HCT116 (cell line): Measurements from ENCODE around the gene MTHFS. TPM values are rescaled to one million over a fixed set of nuclear protein-coding genes. Genes with fewer than 3 reads are reported as not detected.

ENCODE experiments used
- ATAC-seq: fragments of 200-7000 bp; cut with Tn5 transposase; 2 replicates; pipeline ENCODE4 v1.9.1; 2020; ENCODE audit warnings: mild to moderate bottlenecking, moderate library complexity
- BruUV-seq: library from RNA; stranded (reverse); fragments of 400-500 nt; replicated peaks from 2 replicates; lab custom pipeline; 2021; lab: Mats Ljungman, UMichigan
- CTCF ChIA-PET: fragments of 300-600 bp; sonication (Branson Sonifier 250); formaldehyde crosslinking; loops from one replicate; lab custom pipeline; 2021; ENCODE audit warnings: antibody characterized with exemption; lab: Charles Lee
- POLR2A ChIA-PET: fragments of 300-600, 350-600 bp; sonication (Branson Sonifier 250); formaldehyde crosslinking; loops from one replicate; lab custom pipeline; 2021; ENCODE audit warnings: antibody characterized with exemption; lab: Charles Lee
- RAD21 ChIA-PET, 2 experiments: fragments of 300-600 bp; sonication (Branson Sonifier 250); formaldehyde crosslinking; loops; one replicate each; lab custom pipeline; 2023; ENCODE audit warnings: low total read pairs in 2 of 2; ENCODE audit not compliant: uncharacterized antibody in 2 of 2, unreplicated experiment in 2 of 2, low non-redundant PET in 1 of 2; lab: Charles Lee
- DNase-seq: peaks from one replicate; pipeline ENCODE4 v3.0.0-alpha.2; 2010; ENCODE audit warnings: low read depth, low spot score
- H2AFZ ChIP-seq: fragments of 200-600 bp; shearing (Covaris generic), sonication (generic); 2 replicates; pipeline ENCODE4 v1.6.1; 2017; ENCODE audit warnings: low read depth, mixed run types, mixed read lengths, antibody characterized with exemption, low read length; ENCODE audit not compliant: poor library complexity, severe bottlenecking
- H3K27ac ChIP-seq: 2 replicates; pipeline ENCODE4 v1.5.1; 2012; ENCODE audit warnings: low read depth, low read length
- H3K27me3 ChIP-seq: fragments of 200-600 bp; sonication (generic); 2 replicates; pipeline ENCODE4 v1.6.1; 2016; ENCODE audit warnings: mixed run types, low read length, mixed read lengths; ENCODE audit not compliant: insufficient read depth
- H3K36me3 ChIP-seq, 2 experiments: fragments of 200-500 bp in 1 of 2; fragments of 200-600 bp in 1 of 2; sonication (Bioruptor generic) in 1 of 2; sonication (generic) in 1 of 2; 2 replicates each; pipeline versions ENCODE4 v1.5.1 to v1.6.1; 2014 to 2016; ENCODE audit warnings: low read length in 2 of 2, inconsistent platforms in 1 of 2, mixed read lengths in 1 of 2, mixed run types in 1 of 2; ENCODE audit not compliant: insufficient read depth in 2 of 2, control insufficient read depth in 1 of 2
- H3K4me1 ChIP-seq, 2 experiments: fragments of 200-600 bp in 1 of 2; sonication (generic) in 1 of 2; 2 replicates each; pipeline versions ENCODE4 v1.5.1 to v1.6.1; 2012 to 2017; ENCODE audit warnings: low read length in 2 of 2, inconsistent platforms in 1 of 2, mild to moderate bottlenecking in 1 of 2, mixed read lengths in 1 of 2, mixed run types in 1 of 2, moderate library complexity in 1 of 2; ENCODE audit not compliant: insufficient read depth in 2 of 2, control insufficient read depth in 1 of 2
- H3K4me2 ChIP-seq: fragments of 200-600 bp; sonication (generic); 2 replicates; pipeline ENCODE4 v1.6.1; 2017; ENCODE audit warnings: mixed run types, low read length, mixed read lengths
- H3K4me3 ChIP-seq, 2 experiments: fragments of 200-600 bp in 1 of 2; sonication (generic) in 1 of 2; replicated peaks in 1 of 2; 2 replicates each; pipeline ENCODE4 v1.5.1; 2011 to 2016; ENCODE audit warnings: low read length in 2 of 2, control low read depth in 1 of 2, low read depth in 1 of 2, mild to moderate bottlenecking in 1 of 2, mixed read lengths in 1 of 2, mixed run types in 1 of 2
- H3K79me2 ChIP-seq: fragments of 200-600 bp; sonication (generic); 2 replicates; pipeline ENCODE4 v1.6.1; 2017; ENCODE audit warnings: mild to moderate bottlenecking, mixed run types, low read length, moderate library complexity, mixed read lengths; ENCODE audit not compliant: insufficient read depth
- H3K9ac ChIP-seq: fragments of 200-600 bp; sonication (generic); 2 replicates; pipeline ENCODE4 v1.6.1; 2016; ENCODE audit warnings: low read length, mixed read lengths
- H3K9me2 ChIP-seq: fragments of 200-600 bp; sonication (generic), shearing (Covaris generic); 2 replicates; pipeline ENCODE4 v1.6.1; 2017; ENCODE audit warnings: mixed run types, mild to moderate bottlenecking, moderate library complexity; ENCODE audit not compliant: insufficient read depth
- H3K9me3 ChIP-seq, 2 experiments: fragments of 200-500 bp in 1 of 2; fragments of 200-600 bp in 1 of 2; sonication (Bioruptor generic) in 1 of 2; sonication (generic) in 1 of 2; 2 replicates each; pipeline ENCODE4 v1.6.1; 2014 to 2017; ENCODE audit warnings: low read length in 2 of 2, mixed read lengths in 2 of 2, inconsistent platforms in 1 of 2, low read depth in 1 of 2, mild to moderate bottlenecking in 1 of 2, mixed run types in 1 of 2, moderate library complexity in 1 of 2; ENCODE audit not compliant: control insufficient read depth in 1 of 2, insufficient read depth in 1 of 2
- H4K20me1 ChIP-seq: fragments of 200-600 bp; sonication (generic), shearing (Covaris generic); 2 replicates; pipeline ENCODE4 v1.6.1; 2017; ENCODE audit warnings: mixed run types, mild to moderate bottlenecking, moderate library complexity; ENCODE audit not compliant: insufficient read depth
- ATF3 ChIP-seq: IDR thresholded peaks from 2 replicates; pipeline ENCODE4 v1.6.1; 2012
- CBX3 ChIP-seq: IDR thresholded peaks from 2 replicates; pipeline ENCODE4 v1.6.1; 2012; ENCODE audit warnings: low read depth
- EGR1 ChIP-seq: IDR thresholded peaks from 2 replicates; pipeline ENCODE4 v1.6.1; 2012; ENCODE audit warnings: low read depth
- ELF1 ChIP-seq: IDR thresholded peaks from 2 replicates; pipeline ENCODE4 v1.6.1; 2012; ENCODE audit warnings: low read depth, borderline replicate concordance
- EZH2 ChIP-seq: fragments of 200-600 bp; sonication (generic); IDR thresholded peaks from 2 replicates; pipeline ENCODE4 v1.6.1; 2017; ENCODE audit warnings: antibody characterized with exemption, mixed run types
- POLR2A ChIP-seq: IDR thresholded peaks from 2 replicates; pipeline ENCODE4 v1.7.0; 2011; ENCODE audit warnings: borderline replicate concordance; ENCODE audit not compliant: insufficient read depth, insufficient read length; ENCODE audit errors: extremely low read depth
- POLR2AphosphoS5 ChIP-seq: IDR thresholded peaks from 2 replicates; pipeline ENCODE4 v1.6.1; 2011; ENCODE audit warnings: mild to moderate bottlenecking, low read depth, low read length, moderate library complexity
- RAD21 ChIP-seq: IDR thresholded peaks from 2 replicates; pipeline ENCODE4 v1.6.1; 2012; ENCODE audit warnings: low read depth, mild to moderate bottlenecking
- REST ChIP-seq: IDR thresholded peaks from 2 replicates; pipeline ENCODE4 v1.6.1; 2012; ENCODE audit warnings: low read depth
- SP1 ChIP-seq: IDR thresholded peaks from 2 replicates; pipeline ENCODE4 v1.6.1; 2012; ENCODE audit warnings: low read depth
- TCF7L2 ChIP-seq: IDR thresholded peaks from 2 replicates; pipeline ENCODE4 v1.7.0; 2011; ENCODE audit warnings: borderline replicate concordance, inconsistent platforms; ENCODE audit not compliant: insufficient read depth, insufficient read length; ENCODE audit errors: extremely low read depth
- ZNF274 ChIP-seq: fragments of 200-500 bp; sonication (Bioruptor generic); IDR thresholded peaks from 2 replicates; pipeline ENCODE4 v1.6.1; 2014; ENCODE audit warnings: mild to moderate bottlenecking, low read depth, low read length, inconsistent platforms
- intact Hi-C: fragments of 100-400 bp; cut with micrococcal nuclease; formaldehyde crosslinking; loops from 2 replicates; pipeline ENCODE4 v1.10.0; 2022
- total RNA-seq: library from RNA; stranded (reverse); gene quantifications from one replicate; pipeline ENCODE4 v1.2.1, GENCODE V29; 2021; ENCODE audit not compliant: unreplicated experiment
- TF ChIP-seq, protein P1 (sequence below): IDR thresholded peaks from 2 replicates; pipeline ENCODE4 v1.6.1; 2012
- TF ChIP-seq, protein P2 (sequence below), 3 experiments: fragments of 200-600 bp in 1 of 3; sonication (generic) in 1 of 3; IDR thresholded peaks in 2 of 3; conservative IDR thresholded peaks in 1 of 3; 2 replicates each; pipeline ENCODE4 v1.5.1; 2012 to 2017; ENCODE audit warnings: low read depth in 2 of 3, low read length in 2 of 3, antibody characterized with exemption in 1 of 3, borderline replicate concordance in 1 of 3, control low read depth in 1 of 3, mild to moderate bottlenecking in 1 of 3, mixed read lengths in 1 of 3, mixed run types in 1 of 3, moderate library complexity in 1 of 3; ENCODE audit not compliant: insufficient read depth in 1 of 3

The MTHFS gene
- total RNA-seq, 1 experiment from 2014 or later = 30.5 TPM

- H3K4me2 ChIP-seq = no peak overlapping the region
- no peak for TF ChIP-seq ELF1
- no peak for TF ChIP-seq TCF7L2
- no peak for TF ChIP-seq CBX3
- TF ChIP-seq, protein P1, sequence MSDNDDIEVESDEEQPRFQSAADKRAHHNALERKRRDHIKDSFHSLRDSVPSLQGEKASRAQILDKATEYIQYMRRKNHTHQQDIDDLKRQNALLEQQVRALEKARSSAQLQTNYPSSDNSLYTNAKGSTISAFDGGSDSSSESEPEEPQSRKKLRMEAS = no peak
- H2AFZ ChIP-seq = no peak overlapping the region
- H3K36me3 ChIP-seq = no peaks in the 10 kb centered on the region
- H3K9me3 ChIP-seq = no peaks in the 10 kb centered on the region
- no peak overlapping the region for H3K9ac ChIP-seq
- no peak overlapping the region for H3K4me3 ChIP-seq
- H3K4me1 ChIP-seq = no peaks in the 10 kb centered on the region
- ChIA-PET RAD21 (no interaction called here), POLR2A (no interaction called here), CTCF (no interaction called here)
- no peaks in the 10 kb centered on the region for H3K79me2 ChIP-seq
- no peaks in the 10 kb centered on the region for H4K20me1 ChIP-seq
- DNase-seq (no peak), ATAC-seq (no peak)
- no peak overlapping the region for H3K27ac ChIP-seq
- no peaks in the 10 kb centered on the region for H3K9me2 ChIP-seq
- H3K27me3 ChIP-seq = no peaks in the 10 kb centered on the region
- BruUV-seq = no TSS peak
- intact Hi-C loops = no loop called here
These were observed 81.3 kb downstream of the MTHFS start for GRCh38 chr15:79815468-79815867.

DNA sequence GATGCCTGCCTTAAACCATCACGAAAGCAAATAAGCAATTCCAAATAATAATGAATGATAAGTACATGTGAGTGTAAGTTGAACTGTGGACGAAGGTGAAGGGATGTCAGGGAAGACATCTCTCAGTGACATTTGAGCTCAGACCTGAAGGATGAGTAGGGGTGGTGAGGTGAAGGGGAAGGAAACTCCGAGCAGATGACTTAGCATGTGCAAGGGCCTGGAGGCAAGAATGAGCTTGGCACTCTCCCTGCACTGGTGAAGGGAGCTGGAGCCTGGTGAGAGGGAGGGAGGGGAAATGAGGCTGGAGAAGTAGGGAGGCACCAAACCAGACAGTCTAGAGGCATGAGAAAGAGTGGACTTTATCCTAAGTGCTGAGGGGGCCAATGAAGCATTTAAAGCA lies 84.3 kb downstream of the MTHFS start:
- no peak overlapping the region for H2AFZ ChIP-seq
- intact Hi-C loops = no loop called here
- H3K27me3 ChIP-seq = no peaks in the 10 kb centered on the region
- no peak for DNase-seq
- H3K36me3 ChIP-seq = no peaks in the 10 kb centered on the region
- TF ChIP-seq CBX3 = no peak
- TF ChIP-seq ATF3 = no peak
- no peak for TF ChIP-seq POLR2AphosphoS5
- TF ChIP-seq, protein P1 = no peak
- no peak for TF ChIP-seq RAD21
- no peak for TF ChIP-seq ELF1
- TF ChIP-seq TCF7L2 = no peak
- TF ChIP-seq, protein P2, sequence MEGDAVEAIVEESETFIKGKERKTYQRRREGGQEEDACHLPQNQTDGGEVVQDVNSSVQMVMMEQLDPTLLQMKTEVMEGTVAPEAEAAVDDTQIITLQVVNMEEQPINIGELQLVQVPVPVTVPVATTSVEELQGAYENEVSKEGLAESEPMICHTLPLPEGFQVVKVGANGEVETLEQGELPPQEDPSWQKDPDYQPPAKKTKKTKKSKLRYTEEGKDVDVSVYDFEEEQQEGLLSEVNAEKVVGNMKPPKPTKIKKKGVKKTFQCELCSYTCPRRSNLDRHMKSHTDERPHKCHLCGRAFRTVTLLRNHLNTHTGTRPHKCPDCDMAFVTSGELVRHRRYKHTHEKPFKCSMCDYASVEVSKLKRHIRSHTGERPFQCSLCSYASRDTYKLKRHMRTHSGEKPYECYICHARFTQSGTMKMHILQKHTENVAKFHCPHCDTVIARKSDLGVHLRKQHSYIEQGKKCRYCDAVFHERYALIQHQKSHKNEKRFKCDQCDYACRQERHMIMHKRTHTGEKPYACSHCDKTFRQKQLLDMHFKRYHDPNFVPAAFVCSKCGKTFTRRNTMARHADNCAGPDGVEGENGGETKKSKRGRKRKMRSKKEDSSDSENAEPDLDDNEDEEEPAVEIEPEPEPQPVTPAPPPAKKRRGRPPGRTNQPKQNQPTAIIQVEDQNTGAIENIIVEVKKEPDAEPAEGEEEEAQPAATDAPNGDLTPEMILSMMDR (IDR thresholded peaks at IDR 0.05 in 2 of 3, conservative IDR thresholded peaks at IDR 0.05 in 1 of 3; ENCODE audit: borderline replicate concordance in 1 of 3, insufficient read depth in 1 of 3, low read depth in 2 of 3, low read length in 2 of 3) = no peak
- TF ChIP-seq SP1 = no peak
- TF ChIP-seq REST = no peak
- TF ChIP-seq ZNF274 = no peak
- TF ChIP-seq EZH2 = no peak
- no peak for TF ChIP-seq POLR2A
- TF ChIP-seq EGR1 = no peak
- H3K4me3 ChIP-seq = no peak overlapping the region
- no peaks in the 10 kb centered on the region for H3K9me3 ChIP-seq
- H3K9me2 ChIP-seq = no peaks in the 10 kb centered on the region
- no peak overlapping the region for H3K9ac ChIP-seq
- no peak overlapping the region for H3K27ac ChIP-seq
- H4K20me1 ChIP-seq = no peaks in the 10 kb centered on the region
- ATAC-seq = no peak
- ChIA-PET POLR2A (no interaction called here), RAD21 (no interaction called here), CTCF (no interaction called here)
- H3K79me2 ChIP-seq = no peaks in the 10 kb centered on the region
- H3K4me2 ChIP-seq = no peak overlapping the region
- no TSS peak for BruUV-seq
- H3K4me1 ChIP-seq = no peaks in the 10 kb centered on the region
